Esophagus squamous epithelium (tissue), 5 donors: ENCODE results near the gene ELP4. TPM values are rescaled to one million over a fixed set of nuclear protein-coding genes. Genes with fewer than 3 reads are reported as not detected.

ENCODE experiments used
- DNase-seq: peaks from one replicate; lab custom pipeline; 2025; lab: John Stamatoyannopoulos, UW
- H3K27ac ChIP-seq, 4 donors: fragments of 200-600 bp; sonication (generic); one replicate each; pipeline ENCODE4 v1.5.1; 2016 to 2019; ENCODE audit warnings: mild to moderate bottlenecking in 1 of 4
- H3K27me3 ChIP-seq, 4 donors: fragments of 200-600 bp; sonication (generic); 1 replicate in 3 of 4; 2 replicates in 1 of 4; pipeline versions ENCODE4 v1.5.1 to v1.6.0; 2017 to 2021; ENCODE audit warnings: antibody characterized with exemption in 1 of 4
- H3K36me3 ChIP-seq, 3 donors: fragments of 200-600 bp; sonication (generic); one replicate each; pipeline ENCODE4 v1.5.1; 2016 to 2019
- H3K4me1 ChIP-seq, 3 donors: fragments of 200-600 bp; sonication (generic); one replicate each; pipeline ENCODE4 v1.5.1; 2017 to 2019
- H3K4me3 ChIP-seq, 4 donors: fragments of 200-600 bp; sonication (generic); 1 replicate in 3 of 4; 2 replicates in 1 of 4; pipeline ENCODE4 v1.5.1; 2016 to 2019; ENCODE audit warnings: mild to moderate bottlenecking in 2 of 4, moderate library complexity in 1 of 4
- H3K9me3 ChIP-seq, 3 donors: fragments of 200-600 bp; sonication (generic); one replicate each; pipeline ENCODE4 v1.5.1; 2016 to 2019
- POLR2A ChIP-seq, 4 donors: fragments of 450-650 bp; IDR thresholded peaks; one replicate each; pipeline ENCODE4 v1.6.1; 2017; ENCODE audit warnings: antibody characterized with exemption in 4 of 4, mild to moderate bottlenecking in 4 of 4, moderate library complexity in 3 of 4
- WGBS, 2 donors: methylation state at CpG; one replicate each; pipeline ENCODE4 v1.1.5; 2018; 5-methylcytosine and 5-hydroxymethylcytosine counted together
- intact Hi-C: fragments of 100-400 bp; cut with DNase I; formaldehyde crosslinking; loops from one replicate; pipeline ENCODE4 v1.15.0; 2022
- total RNA-seq, 4 donors: library from RNA; depleted of rRNA; stranded (reverse); fragments of >200 nt; gene quantifications; one replicate each; pipeline ENCODE4 v1.1.0, GENCODE V29; 2016
- TF ChIP-seq, protein P1 (sequence below), 6 experiments: fragments of 450-650 bp in 4 of 6; fragments of 200-600 bp in 2 of 6; sonication (generic) in 2 of 6; IDR thresholded peaks; one replicate each; pipeline ENCODE4 v1.5.1; 2016 to 2019; ENCODE audit warnings: antibody characterized with exemption in 6 of 6, mild to moderate bottlenecking in 4 of 6, moderate library complexity in 4 of 6
- donor health status: DM: yes; HTN: yes; CAD: no.

The ELP4 gene
- total RNA-seq, 4 donors from 2014 or later, result 15.7 to 24.6 (median 23.9) TPM

DNA sequence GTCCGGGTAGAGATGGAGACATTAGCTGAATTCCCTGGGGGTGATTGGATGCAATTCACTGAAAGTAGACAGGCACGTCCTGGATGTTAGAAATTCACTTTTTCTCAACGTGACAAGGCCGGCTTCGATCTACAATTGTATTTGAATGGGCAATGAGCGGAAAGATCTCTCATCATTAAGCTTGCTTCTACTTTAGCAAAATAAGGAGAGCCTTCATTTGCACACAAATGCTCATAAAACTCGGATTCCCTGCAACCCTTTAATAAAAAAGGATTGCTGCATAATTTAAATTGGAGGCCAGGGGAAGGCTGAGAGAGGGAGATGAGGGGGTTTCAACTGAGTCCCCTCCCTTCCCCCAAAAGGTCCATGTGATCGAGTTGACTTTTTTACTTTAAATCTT, 312.2 kb downstream of the ELP4 start:
- Histone ChIP-seq H3K27me3 (peaks cover 69 to 100% (median 87%) of the 10 kb centered on the region in 4 donors), H3K9me3 (no peaks in the 10 kb centered on the region), H3K4me1 (peaks cover 16 to 52% (median 19%) of the 10 kb centered on the region in 3 donors), H3K36me3 (no peaks in the 10 kb centered on the region), H3K4me3 (no peak overlapping the region), H3K27ac (no peak overlapping the region)
- no peak for DNase-seq
- intact Hi-C loops, result no loop called here
- TF ChIP-seq POLR2A (IDR thresholded peaks at IDR 0.05), result no peak
- TF ChIP-seq, protein P1, sequence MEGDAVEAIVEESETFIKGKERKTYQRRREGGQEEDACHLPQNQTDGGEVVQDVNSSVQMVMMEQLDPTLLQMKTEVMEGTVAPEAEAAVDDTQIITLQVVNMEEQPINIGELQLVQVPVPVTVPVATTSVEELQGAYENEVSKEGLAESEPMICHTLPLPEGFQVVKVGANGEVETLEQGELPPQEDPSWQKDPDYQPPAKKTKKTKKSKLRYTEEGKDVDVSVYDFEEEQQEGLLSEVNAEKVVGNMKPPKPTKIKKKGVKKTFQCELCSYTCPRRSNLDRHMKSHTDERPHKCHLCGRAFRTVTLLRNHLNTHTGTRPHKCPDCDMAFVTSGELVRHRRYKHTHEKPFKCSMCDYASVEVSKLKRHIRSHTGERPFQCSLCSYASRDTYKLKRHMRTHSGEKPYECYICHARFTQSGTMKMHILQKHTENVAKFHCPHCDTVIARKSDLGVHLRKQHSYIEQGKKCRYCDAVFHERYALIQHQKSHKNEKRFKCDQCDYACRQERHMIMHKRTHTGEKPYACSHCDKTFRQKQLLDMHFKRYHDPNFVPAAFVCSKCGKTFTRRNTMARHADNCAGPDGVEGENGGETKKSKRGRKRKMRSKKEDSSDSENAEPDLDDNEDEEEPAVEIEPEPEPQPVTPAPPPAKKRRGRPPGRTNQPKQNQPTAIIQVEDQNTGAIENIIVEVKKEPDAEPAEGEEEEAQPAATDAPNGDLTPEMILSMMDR (IDR thresholded peaks at IDR 0.05), result no peak
- 13 to 19% methylated on average over 8 of the region's 8 CpGs for WGBS, 2 donors

DNA sequence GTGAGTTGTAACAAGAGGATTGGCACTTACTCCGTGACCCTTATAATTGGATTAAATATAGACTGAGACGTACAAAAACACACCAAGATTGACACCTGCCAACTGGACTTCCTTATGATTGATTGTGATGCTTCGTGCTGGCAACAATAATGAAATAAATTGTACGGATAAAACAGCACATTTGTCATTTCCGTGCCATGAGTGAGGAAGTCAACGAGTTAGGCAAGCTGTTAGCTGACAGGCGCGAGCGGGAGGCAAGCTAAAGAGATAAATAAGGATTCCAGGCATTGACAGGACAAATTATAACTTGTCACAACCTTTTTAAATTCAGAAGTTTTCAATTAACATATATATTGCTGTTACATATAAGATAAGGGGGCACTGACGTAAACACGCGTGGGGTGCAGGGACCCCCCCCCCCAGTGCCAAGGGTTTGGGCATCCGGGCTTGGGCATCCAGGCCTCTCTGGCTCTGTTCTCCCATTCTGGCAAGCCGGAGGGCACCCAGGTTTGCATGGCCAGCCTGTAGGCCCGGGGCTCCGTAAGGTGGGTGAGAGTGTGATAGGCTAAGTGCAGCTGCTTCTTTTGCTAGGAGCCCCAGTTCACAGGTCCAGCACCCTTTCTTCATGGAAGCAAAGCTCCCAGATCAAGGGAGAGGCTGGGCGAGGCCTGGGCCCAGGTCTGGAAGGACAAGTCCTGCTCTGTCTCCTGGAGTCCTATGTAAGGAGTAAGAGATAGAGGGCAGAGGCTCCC, 312.8 kb downstream of the ELP4 start:
- WGBS, 2 donors, result 34 to 41% methylated on average over 14 of the region's 17 CpGs
- no peak for DNase-seq
- Histone ChIP-seq H3K36me3 (no peaks in the 10 kb centered on the region), H3K4me1 (peaks cover 10 to 52% (median 13%) of the 10 kb centered on the region in 3 donors), H3K9me3 (no peaks in the 10 kb centered on the region), H3K27me3 (peaks cover 65 to 100% (median 85%) of the 10 kb centered on the region in 4 donors), H3K4me3 (no peak overlapping the region), H3K27ac (no peak overlapping the region)
- TF ChIP-seq, protein P1 (IDR thresholded peaks at IDR 0.05), result no peak
- no peak for TF ChIP-seq POLR2A (IDR thresholded peaks at IDR 0.05)
- intact Hi-C loops, result no loop called here

DNA sequence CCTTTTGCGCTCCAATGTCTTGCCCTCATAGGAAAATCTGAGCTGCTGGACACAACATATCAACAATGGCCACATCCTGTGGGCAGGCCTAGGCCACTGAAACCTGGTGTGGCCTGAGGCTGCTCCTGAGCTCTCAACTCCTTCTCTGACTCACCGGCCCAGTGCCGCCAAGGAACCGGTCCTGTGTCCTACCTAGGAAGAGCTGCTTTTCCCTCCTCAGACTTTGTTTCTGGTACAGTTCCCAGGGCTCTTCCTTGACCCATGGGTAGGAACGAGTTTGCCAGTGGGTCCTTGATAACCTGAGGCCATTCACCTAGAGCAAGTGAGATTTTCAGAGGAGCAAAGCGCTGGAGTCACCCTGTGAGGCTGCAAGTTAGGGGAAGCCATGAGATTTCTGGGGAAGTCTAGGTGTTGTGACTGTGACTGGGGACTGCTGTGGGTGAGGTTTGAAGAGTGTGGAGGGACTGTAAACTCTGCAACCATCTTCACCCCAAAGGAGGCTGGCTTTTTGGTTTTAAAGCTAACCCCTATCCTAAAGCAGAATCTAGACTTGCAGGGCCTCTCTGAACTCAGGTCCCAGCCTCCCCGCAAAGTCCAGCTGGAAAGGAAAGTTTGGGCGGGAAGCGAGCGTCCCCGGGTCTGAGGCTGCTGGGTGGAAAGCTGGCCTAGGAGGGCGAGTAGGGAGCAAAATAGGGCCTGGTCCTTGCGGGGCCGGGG, 313.5 kb downstream of the ELP4 start:
- DNase-seq, result no peak
- intact Hi-C loops, result no loop called here
- Histone ChIP-seq H3K4me3 (no peak overlapping the region), H3K27me3 (peaks cover 57 to 100% (median 81%) of the 10 kb centered on the region in 4 donors), H3K36me3 (no peaks in the 10 kb centered on the region), H3K27ac (no peak overlapping the region), H3K9me3 (no peaks in the 10 kb centered on the region), H3K4me1 (peaks cover 3 to 48% (median 6%) of the 10 kb centered on the region in 3 donors)
- no peak for TF ChIP-seq POLR2A (IDR thresholded peaks at IDR 0.05)
- TF ChIP-seq, protein P1 (IDR thresholded peaks at IDR 0.05), result no peak
- 50 to 74% methylated on average over 11 to 14 of the region's 14 CpGs for WGBS, 2 donors

DNA sequence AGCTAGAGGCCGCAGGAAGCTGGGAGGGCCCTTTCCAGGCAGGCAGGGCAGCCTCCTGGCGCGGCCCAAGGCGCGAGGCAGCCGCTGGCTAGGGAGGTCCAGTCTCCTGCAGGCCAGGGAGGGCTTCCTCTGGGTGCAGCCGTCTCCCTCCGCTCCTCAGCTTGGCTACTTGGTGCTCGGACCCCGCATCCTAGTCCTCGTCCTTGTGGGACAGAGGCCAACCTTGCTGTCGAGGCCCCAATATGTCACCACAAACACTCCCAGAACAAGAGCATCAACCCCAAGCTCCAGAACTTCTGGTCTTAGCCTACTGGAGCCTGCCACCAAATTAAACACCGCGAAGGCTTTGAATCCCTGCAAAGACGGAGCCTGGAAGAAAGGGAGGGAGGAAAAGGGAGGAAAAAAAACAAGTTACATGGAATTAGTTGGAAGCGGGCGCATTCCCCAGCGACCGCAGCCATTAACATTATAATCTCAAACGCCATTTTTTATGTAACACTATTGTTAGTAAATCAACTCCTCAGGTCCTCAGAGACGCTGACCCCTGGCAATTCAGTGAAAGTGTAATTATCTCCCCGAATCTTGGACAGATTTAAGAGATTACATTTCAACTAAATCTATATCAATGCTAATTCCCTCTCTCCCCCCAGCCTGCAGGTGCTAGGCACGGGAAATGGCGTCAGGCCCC, 314.2 kb downstream of the ELP4 start:
- WGBS, 2 donors, result 19 to 21% methylated on average over 14 of the region's 24 CpGs
- DNase-seq, result no peak
- no peak overlapping the region for H3K4me3 ChIP-seq

More for the DNA sequence above, 314.2 kb downstream of the ELP4 start:
- no peak overlapping the region for H3K27ac ChIP-seq
- no peaks in the 10 kb centered on the region for H3K36me3 ChIP-seq
- peaks cover 2 to 42% (median 5%) of the 10 kb centered on the region in 3 donors for H3K4me1 ChIP-seq
- intact Hi-C loops, result no loop called here
- peaks cover 52 to 100% (median 76%) of the 10 kb centered on the region in 4 donors for H3K27me3 ChIP-seq
- H3K9me3 ChIP-seq, result no peaks in the 10 kb centered on the region
- TF ChIP-seq, protein P1 (IDR thresholded peaks at IDR 0.05), result no peak
- TF ChIP-seq POLR2A (IDR thresholded peaks at IDR 0.05), result no peak
